GM12878 (cell line): ENCODE data around the gene KRT38. TPM values are rescaled to one million over a fixed set of nuclear protein-coding genes. Genes with fewer than 3 reads are reported as not detected.

ENCODE experiments used
- ATAC-seq: fragments of 200-7000 bp; cut with Tn5 transposase; 3 replicates; pipeline ENCODE4 v1.9.1; 2020; ENCODE audit warnings: mild to moderate bottlenecking, moderate library complexity
- BruUV-seq: library from RNA; stranded (reverse); fragments of 400-500 nt; replicated peaks from 2 replicates; lab custom pipeline; 2021; lab: Mats Ljungman, UMichigan
- CTCF ChIA-PET: fragments of 300-600 bp; sonication (Branson Sonifier 250); formaldehyde crosslinking; extraction: SDS; loops from one replicate; lab custom pipeline; 2021; ENCODE audit warnings: inconsistent platforms; lab: Yijun Ruan, JAX
- POLR2A ChIA-PET: fragments of 350-600 bp; formaldehyde crosslinking; extraction: SDS; loops from one replicate; lab custom pipeline; 2021; ENCODE audit warnings: inconsistent platforms; lab: Charles Lee
- RAD21 ChIA-PET: fragments of 300-600 bp; sonication (Branson Sonifier 250); formaldehyde crosslinking; loops from one replicate; lab custom pipeline; 2023; ENCODE audit warnings: antibody characterized with exemption; ENCODE audit not compliant: unreplicated experiment; lab: Charles Lee
- SMC1A ChIA-PET: fragments of 300-600 bp; sonication (Branson Sonifier 250); formaldehyde crosslinking; loops from one replicate; lab custom pipeline; 2023; ENCODE audit not compliant: unreplicated experiment, uncharacterized antibody; lab: Charles Lee
- DNase-seq: peaks from one replicate; pipeline ENCODE4 v3.0.0-alpha.2; 2011; ENCODE audit warnings: low read depth, low spot score
- FAIRE-seq: peaks from 3 replicates; lab custom pipeline; 2011; peaks lifted over from hg19 to GRCh38; lab: Jason Lieb, UNC
- H2AFZ ChIP-seq: 2 replicates; pipeline ENCODE4 v1.6.0; 2011; ENCODE audit warnings: low read depth, low read length, control low read depth; ENCODE audit not compliant: control insufficient read depth
- H3K27ac ChIP-seq: 2 replicates; pipeline ENCODE4 v1.5.1; 2011; ENCODE audit warnings: control low read depth; ENCODE audit not compliant: control insufficient read depth, insufficient read depth
- H3K27me3 ChIP-seq, 2 experiments: replicated peaks in 1 of 2; 2 replicates each; pipeline versions ENCODE4 v1.6.0 to v1.6.1; 2011; ENCODE audit warnings: low read length in 1 of 2; ENCODE audit not compliant: control insufficient read depth in 2 of 2, insufficient read depth in 2 of 2
- H3K36me3 ChIP-seq, 2 experiments: 2 replicates each; pipeline ENCODE4 v1.5.1; 2011; ENCODE audit warnings: low read length in 1 of 2; ENCODE audit not compliant: control insufficient read depth in 2 of 2, insufficient read depth in 2 of 2
- H3K4me1 ChIP-seq: 2 replicates; pipeline ENCODE4 v1.6.1; 2011; ENCODE audit warnings: mild to moderate bottlenecking, low read length, moderate library complexity, mixed read lengths; ENCODE audit not compliant: control insufficient read depth, insufficient read depth
- H3K4me2 ChIP-seq: 2 replicates; pipeline ENCODE4 v1.6.0; 2011; ENCODE audit warnings: control low read depth; ENCODE audit not compliant: control insufficient read depth, insufficient read depth
- H3K4me3 ChIP-seq: fragments of 200-600 bp; sonication (generic); 2 replicates; pipeline ENCODE4 v1.5.1; 2016
- H3K79me2 ChIP-seq: 2 replicates; pipeline ENCODE4 v1.6.0; 2011; ENCODE audit warnings: low read length; ENCODE audit not compliant: control insufficient read depth, insufficient read depth
- H3K9ac ChIP-seq: 2 replicates; pipeline ENCODE4 v1.8.0; 2011; ENCODE audit warnings: low read length, control low read depth, mixed read lengths; ENCODE audit not compliant: control insufficient read depth, insufficient read depth
- H3K9me3 ChIP-seq: replicated peaks from 3 replicates; pipeline ENCODE4 v1.5.1; 2011; ENCODE audit warnings: mild to moderate bottlenecking, low read length; ENCODE audit not compliant: control insufficient read depth, insufficient read depth
- H4K20me1 ChIP-seq: 2 replicates; pipeline ENCODE4 v1.6.0; 2011; ENCODE audit not compliant: control insufficient read depth, insufficient read depth
- CTCF ChIP-seq, 3 experiments: IDR thresholded peaks in 2 of 3; conservative IDR thresholded peaks in 1 of 3; 2 replicates each; pipeline ENCODE4 v1.5.1; 2011; ENCODE audit warnings: low read depth in 3 of 3, low read length in 3 of 3, mild to moderate bottlenecking in 3 of 3, control low read depth in 2 of 3, moderate library complexity in 2 of 3, inconsistent platforms in 1 of 3, mixed read lengths in 1 of 3; ENCODE audit not compliant: control insufficient read depth in 2 of 3, insufficient read depth in 1 of 3; ENCODE audit errors: extremely low read depth in 1 of 3
- NFXL1 ChIP-seq: fragments of 450-650 bp; IDR thresholded peaks from 2 replicates; pipeline ENCODE4 v1.6.1; 2017; ENCODE audit warnings: antibody characterized with exemption, mild to moderate bottlenecking, borderline replicate concordance
- NR2C2 ChIP-seq: IDR thresholded peaks from 2 replicates; pipeline ENCODE4 v1.6.1; 2011; ENCODE audit warnings: borderline replicate concordance, low read depth; ENCODE audit not compliant: control insufficient read depth, insufficient read length
- PML ChIP-seq: IDR thresholded peaks from 2 replicates; pipeline ENCODE4 v1.6.1; 2012; ENCODE audit warnings: low read length, inconsistent platforms
- POU2F2 ChIP-seq: IDR thresholded peaks from 3 replicates; pipeline ENCODE4 v1.6.1; 2011; ENCODE audit warnings: low read depth, mild to moderate bottlenecking, low read length, borderline replicate concordance
- RELB ChIP-seq: fragments of 450-650 bp; IDR thresholded peaks from 2 replicates; pipeline ENCODE4 v1.6.1; 2017; ENCODE audit warnings: low read depth, mild to moderate bottlenecking, moderate library complexity
- SUZ12 ChIP-seq: fragments of 200-600 bp; sonication (generic); IDR thresholded peaks from one replicate; pipeline ENCODE4 v1.6.1; 2018; ENCODE audit warnings: antibody characterized with exemption, mild to moderate bottlenecking; ENCODE audit not compliant: unreplicated experiment
- YBX1 ChIP-seq: fragments of 450-650 bp; IDR thresholded peaks from 2 replicates; pipeline ENCODE4 v1.6.1; 2016; ENCODE audit warnings: antibody characterized with exemption
- WGBS: methylation state at CpG from one replicate; pipeline ENCODE4 v1.1.6; 2016; ENCODE audit warnings: low lambda C conversion rate; ENCODE audit not compliant: insufficient replicate concordance, insufficient coverage; ENCODE audit errors: missing lambda C conversion rate; 5-methylcytosine and 5-hydroxymethylcytosine counted together
- in situ Hi-C: fragments of 300-500 bp; cut with MboI; formaldehyde crosslinking; loops from 9 replicates; pipeline ENCODE4 v1.14.3; 2018; ENCODE audit warnings: mixed read lengths
- intact Hi-C: fragments of 100-400 bp; cut with micrococcal nuclease; formaldehyde crosslinking; loops from one replicate; pipeline ENCODE4 v1.14.2; 2022; ENCODE audit not compliant: unreplicated experiment
- polyA plus RNA-seq, 11 experiments: library from polyadenylated mRNA; depleted of rRNA in 4 of 11; unstranded in 6 of 11; stranded (reverse) in 5 of 11; fragments of >200 nt; fragmentation: Nextera tagmentation in 4 of 11; fragmentation: Illumina TruSeq in 1 of 11; extraction: Ambion mirVana in 4 of 11; extraction: Trizol in 1 of 11; gene quantifications; 1 replicate in 1 of 11; 2 replicates in 10 of 11; pipeline versions ENCODE4 v1.2.1 to v1.2.3, GENCODE V29; 2011 to 2016; ENCODE audit warnings: inconsistent platforms in 2 of 11, missing spikeins in 2 of 11, low read depth in 1 of 11
- total RNA-seq, 4 experiments: library from RNA; depleted of rRNA in 3 of 4; stranded (reverse); fragments of >200 nt in 3 of 4; fragmentation: Illumina TruSeq in 1 of 4; extraction: Trizol in 1 of 4; gene quantifications; 2 replicates each; pipeline versions ENCODE4 v1.2.1 to v1.2.3, GENCODE V29; 2013 to 2021

Gene KRT38
- total and polyA plus RNA-seq, 10 of the 15 experiments (the other 5 are each of a cell fraction or from before 2014, with no cell fraction given) = not detected

- FAIRE-seq = no peak
- no peaks in the 10 kb centered on the region for H3K36me3 ChIP-seq
- H3K4me2 ChIP-seq = no peak overlapping the region
- RAD21 ChIA-PET = no interaction called here
- no peaks in the 10 kb centered on the region for H3K4me1 ChIP-seq
- H4K20me1 ChIP-seq = no peaks in the 10 kb centered on the region
- H3K9me3 ChIP-seq = no peaks in the 10 kb centered on the region
- H3K9ac ChIP-seq = no peak overlapping the region
- BruUV-seq = no TSS peak
- no peak overlapping the region for H3K4me3 ChIP-seq
- no peaks in the 10 kb centered on the region; a peak in 1 of 4 replicates for H3K27me3 ChIP-seq
- POLR2A ChIA-PET = no interaction called here
- in situ Hi-C loops = no loop called here
- no peaks in the 10 kb centered on the region for H3K79me2 ChIP-seq
- SMC1A ChIA-PET = interaction anchor here (1.0 to 1.5 kb wide), 2 partner anchors 84 to 145 kb away, joined by 3 read pairs; no protein-coding TSS in a partner anchor
- H2AFZ ChIP-seq = no peak overlapping the region
- intact Hi-C loops = no loop called here
- TF ChIP-seq SUZ12 (no peak), CTCF (IDR thresholded peaks at IDR 0.05 in 2 of 3, conservative IDR thresholded peaks at IDR 0.05 in 1 of 3; ENCODE audit: control insufficient read depth in 2 of 3, extremely low read depth in 1 of 3, insufficient read depth in 1 of 3, low read depth in 3 of 3, low read length in 3 of 3) (peak; percentile 29 to 68 (median 59))
- peak; percentile 76 for ATAC-seq
- DNase-seq = no peak
- CTCF ChIA-PET = interaction anchor here (0.9 to 1.4 kb wide), 4 partner anchors 9 to 245 kb away, joined by 3 to 4 read pairs (median 3); no protein-coding TSS in a partner anchor
- WGBS = 0% methylated on average over 4 of the region's 4 CpGs
- H3K27ac ChIP-seq = no peak overlapping the region
Observed at GRCh38 chr17:41417576-41418015, 23.2 kb downstream of the KRT38 start.

GRCh38 chr17:41417127-41417526 lies 23.7 kb downstream of the KRT38 start:
- 60% methylated on average over 6 of the region's 6 CpGs for WGBS
- ChIA-PET CTCF (interaction anchor here (0.9 to 1.4 kb wide), 3 partner anchors 13 to 246 kb away, joined by 3 read pairs; no protein-coding TSS in a partner anchor), POLR2A (no interaction called here), RAD21 (no interaction called here), SMC1A (interaction anchor here (1.0 to 1.5 kb wide), 2 partner anchors 83 to 145 kb away, joined by 3 read pairs; no protein-coding TSS in a partner anchor)
- Histone ChIP-seq H2AFZ (no peak overlapping the region), H3K9ac (no peak overlapping the region), H3K4me1 (no peaks in the 10 kb centered on the region), H3K27me3 (no peaks in the 10 kb centered on the region; a peak in 1 of 4 replicates), H3K27ac (no peak overlapping the region), H3K4me3 (no peak overlapping the region), H3K36me3 (no peaks in the 10 kb centered on the region), H4K20me1 (no peaks in the 10 kb centered on the region), H3K4me2 (no peak overlapping the region), H3K9me3 (no peaks in the 10 kb centered on the region), H3K79me2 (no peaks in the 10 kb centered on the region)
- DNase-seq = no peak
- ATAC-seq = no peak
- intact Hi-C loops (no loop called here), in situ Hi-C loops (no loop called here)
- no peak for FAIRE-seq
- no TSS peak for BruUV-seq
- TF ChIP-seq PML (no peak), POU2F2 (no peak), RELB (no peak), NFXL1 (no peak), CTCF (IDR thresholded peaks at IDR 0.05 in 2 of 3, conservative IDR thresholded peaks at IDR 0.05 in 1 of 3; ENCODE audit: control insufficient read depth in 2 of 3, extremely low read depth in 1 of 3, insufficient read depth in 1 of 3, low read depth in 3 of 3, low read length in 3 of 3) (no peak), NR2C2 (no peak), YBX1 (no peak)
